H1 (cell line): ENCODE results near the gene DYSF. TPM values are rescaled to one million over a fixed set of nuclear protein-coding genes. Genes with fewer than 3 reads are reported as not detected.

Experiments
- CTCF ChIA-PET: fragments of 300-600 bp; sonication (Branson Sonifier 250); formaldehyde crosslinking; loops from one replicate; lab custom pipeline; 2021; ENCODE audit not compliant: partially characterized antibody; lab: Charles Lee
- POLR2A ChIA-PET: fragments of 300-600 bp; sonication (Branson Sonifier 250); formaldehyde crosslinking; loops from one replicate; lab custom pipeline; 2021; ENCODE audit warnings: inconsistent platforms; ENCODE audit not compliant: partially characterized antibody; lab: Charles Lee
- DNase-seq, 2 experiments: peaks; one replicate each; pipeline versions ENCODE4 v3.0.0 to v3.0.0-alpha.2; 2010 to 2022; ENCODE audit warnings: low spot score in 2 of 2, low read depth in 1 of 2, mixed read lengths in 1 of 2
- FAIRE-seq: peaks from 2 replicates; lab custom pipeline; 2011; peaks lifted over from hg19 to GRCh38; lab: Jason Lieb, UNC
- H2AFZ ChIP-seq: 2 replicates; pipeline ENCODE4 v1.8.1; 2012; ENCODE audit warnings: low read length, inconsistent platforms
- H2AK5ac ChIP-seq: 2 replicates; pipeline ENCODE4 v1.6.1; 2013; ENCODE audit warnings: low read depth, low read length
- H2BK120ac ChIP-seq: replicated peaks from 2 replicates; pipeline ENCODE3; 2013; ENCODE audit warnings: low read depth, low read length, inconsistent platforms
- H2BK12ac ChIP-seq: 2 replicates; pipeline ENCODE4 v1.6.1; 2013; ENCODE audit warnings: low read depth, low read length
- H2BK15ac ChIP-seq: 2 replicates; pipeline ENCODE4 v1.6.1; 2013; ENCODE audit warnings: low read length
- H2BK20ac ChIP-seq: 2 replicates; pipeline ENCODE4 v1.6.1; 2013; ENCODE audit warnings: low read length
- H2BK5ac ChIP-seq: 2 replicates; pipeline ENCODE4 v1.6.1; 2013; ENCODE audit warnings: low read depth, low read length
- H3K14ac ChIP-seq: 2 replicates; pipeline ENCODE4 v1.6.1; 2013; ENCODE audit warnings: inconsistent platforms; ENCODE audit not compliant: insufficient read length
- H3K18ac ChIP-seq: 2 replicates; pipeline ENCODE4 v1.6.1; 2013; ENCODE audit warnings: low read length; ENCODE audit errors: extremely low read depth
- H3K23ac ChIP-seq: 2 replicates; pipeline ENCODE4 v1.6.1; 2013; ENCODE audit warnings: inconsistent platforms; ENCODE audit not compliant: insufficient read length
- H3K23me2 ChIP-seq: 2 replicates; pipeline ENCODE4 v1.6.1; 2013; ENCODE audit warnings: low read depth, low read length
- H3K27ac ChIP-seq: 2 replicates; pipeline ENCODE4 v1.6.1; 2011; ENCODE audit warnings: low read depth, low read length, inconsistent platforms
- H3K27me3 ChIP-seq, 4 experiments: replicated peaks in 1 of 4; 1 replicate in 1 of 4; 2 replicates in 3 of 4; pipeline versions ENCODE4 v1.6.1 to v1.8.1; 2011 to 2013; ENCODE audit warnings: low read length in 3 of 4, mild to moderate bottlenecking in 3 of 4, inconsistent platforms in 2 of 4, mixed read lengths in 2 of 4, moderate library complexity in 1 of 4; ENCODE audit not compliant: control insufficient read depth in 3 of 4, insufficient read depth in 3 of 4; ENCODE audit errors: extremely low read depth in 1 of 4
- H3K36me3 ChIP-seq, 4 experiments: 2 replicates each; pipeline versions ENCODE4 v1.6.1 to v1.8.1; 2011 to 2013; ENCODE audit warnings: mild to moderate bottlenecking in 4 of 4, low read length in 3 of 4, moderate library complexity in 2 of 4, control low read depth in 1 of 4, inconsistent platforms in 1 of 4; ENCODE audit not compliant: insufficient read depth in 4 of 4, control insufficient read depth in 2 of 4
- H3K4ac ChIP-seq: replicated peaks from 2 replicates; pipeline ENCODE3; 2013; ENCODE audit warnings: low read length, low read depth, mixed read lengths, inconsistent platforms; ENCODE audit not compliant: insufficient read length
- H3K4me1 ChIP-seq, 4 experiments: replicated peaks in 1 of 4; 1 replicate in 1 of 4; 2 replicates in 3 of 4; pipeline versions ENCODE4 v1.6.1 to v1.8.1; 2011 to 2013; ENCODE audit warnings: low read length in 3 of 4, inconsistent platforms in 2 of 4, mixed read lengths in 1 of 4; ENCODE audit not compliant: insufficient read depth in 4 of 4, control insufficient read depth in 3 of 4
- H3K4me2 ChIP-seq, 2 experiments: 2 replicates each; pipeline versions ENCODE4 v1.6.1 to v1.8.1; 2011 to 2013; ENCODE audit warnings: low read depth in 2 of 2, low read length in 2 of 2, control low read depth in 1 of 2, inconsistent platforms in 1 of 2, mild to moderate bottlenecking in 1 of 2; ENCODE audit not compliant: insufficient read depth in 1 of 2
- H3K4me3 ChIP-seq, 4 experiments: fragments of 200-600, 300-600 bp in 1 of 4; sonication (generic), shearing (Covaris generic), sonication (Bioruptor Twin) in 1 of 4; 2 replicates each; pipeline versions ENCODE4 v1.5.1 to v1.8.1; 2011 to 2016; ENCODE audit warnings: low read length in 4 of 4, low read depth in 3 of 4, control low read depth in 2 of 4, inconsistent platforms in 2 of 4, mild to moderate bottlenecking in 2 of 4, mixed read lengths in 1 of 4, moderate library complexity in 1 of 4; ENCODE audit not compliant: insufficient read depth in 2 of 4; ENCODE audit errors: extremely low read depth in 1 of 4
- H3K56ac ChIP-seq: replicated peaks from 2 replicates; pipeline ENCODE3; 2013; ENCODE audit warnings: low read depth, mild to moderate bottlenecking, mixed read lengths, low read length, inconsistent platforms; ENCODE audit not compliant: insufficient read length
- H3K79me1 ChIP-seq: 2 replicates; pipeline ENCODE4 v1.6.1; 2013; ENCODE audit warnings: low read depth, low read length, control low read depth
- H3K79me2 ChIP-seq, 2 experiments: 2 replicates each; pipeline versions ENCODE4 v1.6.1 to v1.8.1; 2012 to 2013; ENCODE audit warnings: low read length in 2 of 2, mild to moderate bottlenecking in 2 of 2, inconsistent platforms in 1 of 2; ENCODE audit not compliant: insufficient read depth in 2 of 2, control insufficient read depth in 1 of 2
- H3K9ac ChIP-seq, 4 experiments: replicated peaks in 1 of 4; 1 replicate in 1 of 4; 2 replicates in 3 of 4; pipeline versions ENCODE4 v1.6.1 to v1.8.1; 2011 to 2013; ENCODE audit warnings: low read depth in 3 of 4, low read length in 3 of 4, control low read depth in 2 of 4, mild to moderate bottlenecking in 2 of 4, moderate library complexity in 2 of 4, inconsistent platforms in 1 of 4; ENCODE audit errors: extremely low read depth in 1 of 4
- H3K9me3 ChIP-seq, 2 experiments: 2 replicates each; pipeline versions ENCODE4 v1.6.1 to v1.8.1; 2012 to 2013; ENCODE audit warnings: mild to moderate bottlenecking in 2 of 2, moderate library complexity in 2 of 2, control low read depth in 1 of 2, inconsistent platforms in 1 of 2, low read depth in 1 of 2, low read length in 1 of 2, mixed read lengths in 1 of 2; ENCODE audit not compliant: insufficient read depth in 2 of 2
- H4K20me1 ChIP-seq, 2 experiments: replicated peaks in 1 of 2; 2 replicates each; pipeline versions ENCODE3 to v1.8.1; 2011 to 2013; ENCODE audit warnings: inconsistent platforms in 2 of 2, low read length in 2 of 2, mild to moderate bottlenecking in 1 of 2; ENCODE audit not compliant: insufficient read depth in 2 of 2, control insufficient read depth in 1 of 2
- H4K5ac ChIP-seq: 2 replicates; pipeline ENCODE4 v1.6.1; 2013; ENCODE audit warnings: low read length, low read depth, mixed read lengths, inconsistent platforms; ENCODE audit not compliant: insufficient read length
- H4K8ac ChIP-seq: 2 replicates; pipeline ENCODE4 v1.8.0; 2013; ENCODE audit warnings: mild to moderate bottlenecking, moderate library complexity, low read length, inconsistent platforms; ENCODE audit not compliant: insufficient read depth; ENCODE audit errors: extremely low read depth
- H4K91ac ChIP-seq: replicated peaks from 2 replicates; pipeline ENCODE3; 2013; ENCODE audit warnings: low read length, mixed read lengths, inconsistent platforms; ENCODE audit not compliant: insufficient read length
- ATF3 ChIP-seq: IDR thresholded peaks from 2 replicates; pipeline ENCODE4 v1.6.1; 2011; ENCODE audit warnings: low read depth, mild to moderate bottlenecking, low read length; ENCODE audit not compliant: insufficient read depth
- CEBPB ChIP-seq: IDR thresholded peaks from 2 replicates; pipeline ENCODE4 v1.6.1; 2012; ENCODE audit warnings: low read depth, low read length
- CHD1 ChIP-seq: IDR thresholded peaks from 2 replicates; pipeline ENCODE4 v1.6.1; 2012; ENCODE audit warnings: low read depth, low read length, improper control_type of control experiment
- EZH2 ChIP-seq: fragments of 200-600 bp; sonication (generic); IDR thresholded peaks from 2 replicates; pipeline ENCODE4 v1.7.1; 2012; ENCODE audit warnings: low read depth, mild to moderate bottlenecking, moderate library complexity, low read length, inconsistent platforms; ENCODE audit not compliant: severe bottlenecking
- KDM4A ChIP-seq: IDR thresholded peaks from one replicate; pipeline ENCODE4 v1.7.1; 2012; ENCODE audit warnings: low read depth, mild to moderate bottlenecking, moderate library complexity, low read length, inconsistent platforms; ENCODE audit not compliant: severe bottlenecking
- MAX ChIP-seq: IDR thresholded peaks from 2 replicates; pipeline ENCODE4 v1.6.1; 2012; ENCODE audit warnings: inconsistent platforms
- RXRA ChIP-seq: IDR thresholded peaks from 2 replicates; pipeline ENCODE4 v1.6.1; 2011; ENCODE audit warnings: low read depth, mild to moderate bottlenecking, low read length, moderate library complexity; ENCODE audit not compliant: insufficient read depth
- SIN3A ChIP-seq, 2 experiments: IDR thresholded peaks in 1 of 2; conservative IDR thresholded peaks in 1 of 2; 2 replicates each; pipeline ENCODE4 v1.6.1; 2011 to 2012; ENCODE audit warnings: low read length in 2 of 2, improper control_type of control experiment in 1 of 2, low read depth in 1 of 2, mild to moderate bottlenecking in 1 of 2
- SP1 ChIP-seq: IDR thresholded peaks from 2 replicates; pipeline ENCODE4 v1.6.1; 2011; ENCODE audit warnings: low read depth, low read length
- SP4 ChIP-seq: IDR thresholded peaks from 2 replicates; pipeline ENCODE4 v1.6.1; 2012; ENCODE audit warnings: low read length, inconsistent platforms
- TAF1 ChIP-seq: IDR thresholded peaks from 2 replicates; pipeline ENCODE4 v1.6.1; 2011; ENCODE audit warnings: mild to moderate bottlenecking, low read depth, low read length
- YY1 ChIP-seq: IDR thresholded peaks from 2 replicates; pipeline ENCODE4 v1.6.1; 2011; ENCODE audit warnings: low read depth, mild to moderate bottlenecking, low read length
- WGBS, 2 experiments: shearing (Covaris generic) in 1 of 2; methylation state at CpG; one replicate each; pipeline versions ENCODE4 v1.1.6 to v1.1.7; 2013 to 2015; ENCODE audit warnings: low lambda C conversion rate in 2 of 2, mixed read lengths in 2 of 2, inconsistent platforms in 1 of 2, low coverage in 1 of 2, missing lambda C conversion rate in 1 of 2; ENCODE audit not compliant: insufficient replicate concordance in 2 of 2, insufficient coverage in 1 of 2, insufficient read length in 1 of 2; ENCODE audit errors: extremely low coverage in 1 of 2, missing lambda C conversion rate in 1 of 2; 5-methylcytosine and 5-hydroxymethylcytosine counted together
- polyA plus RNA-seq, 7 experiments: library from polyadenylated mRNA; depleted of rRNA in 3 of 7; stranded (reverse) in 5 of 7; unstranded in 2 of 7; fragments of >200 nt in 5 of 7; fragments of 200-250 nt in 2 of 7; gene quantifications; 1 replicate in 5 of 7; 2 replicates in 1 of 7; 4 replicates in 1 of 7; pipeline versions ENCODE4 v1.2.1 to v1.2.3, GENCODE V29; 2011 to 2013; ENCODE audit warnings: missing spikeins in 2 of 7, mixed read lengths in 2 of 7
- total RNA-seq: library from RNA; stranded (reverse); fragmentation: NEBNext Ultra II Directional; extraction: Animal tissue kit (Norgen Biotek cat#: 25700); gene quantifications from 2 replicates; pipeline ENCODE4 v1.2.1, GENCODE V29; 2021
- TF ChIP-seq, protein P1 (sequence below): IDR thresholded peaks from 2 replicates; pipeline ENCODE4 v1.6.1; 2011; ENCODE audit warnings: low read length, improper control_type of control experiment

Gene DYSF
- total and polyA plus RNA-seq, 2 of the 8 experiments (the other 6 are each of a cell fraction or from before 2014, with no cell fraction given): 5.8 to 7.1 TPM

DNA sequence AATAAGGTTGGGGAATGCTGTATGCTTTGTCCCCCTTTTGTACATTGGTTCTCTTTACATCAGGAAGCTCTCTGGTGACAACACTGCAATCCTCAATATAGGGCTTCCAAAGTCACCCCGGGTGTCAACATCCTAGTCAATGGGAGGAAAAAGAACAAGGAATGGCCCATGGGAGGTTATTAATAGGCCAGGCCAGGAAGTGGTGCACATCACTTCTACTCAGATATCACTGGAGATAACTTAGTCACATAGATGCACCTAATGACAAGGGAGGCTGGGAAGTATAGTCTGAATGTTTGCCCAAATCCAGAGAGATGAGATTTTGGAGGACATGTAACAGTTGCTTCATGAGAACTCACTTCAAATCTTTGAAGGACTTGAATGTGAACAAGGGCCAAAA is 274.7 kb downstream of the DYSF start:
- H2BK15ac ChIP-seq: no peak overlapping the region
- no peak for TF ChIP-seq KDM4A
- TF ChIP-seq ATF3: no peak
- no peak for TF ChIP-seq CHD1
- no peak for TF ChIP-seq EZH2
- TF ChIP-seq YY1: no peak
- no peak for TF ChIP-seq SIN3A (conservative IDR thresholded peaks at IDR 0.05 in 1 of 2, IDR thresholded peaks at IDR 0.05 in 1 of 2; ENCODE audit: low read depth in 1 of 2, low read length in 2 of 2)
- no peak for TF ChIP-seq CEBPB
- TF ChIP-seq SP4: no peak
- TF ChIP-seq RXRA: no peak
- TF ChIP-seq MAX: no peak
- no peak for TF ChIP-seq SP1
- TF ChIP-seq, protein P1, sequence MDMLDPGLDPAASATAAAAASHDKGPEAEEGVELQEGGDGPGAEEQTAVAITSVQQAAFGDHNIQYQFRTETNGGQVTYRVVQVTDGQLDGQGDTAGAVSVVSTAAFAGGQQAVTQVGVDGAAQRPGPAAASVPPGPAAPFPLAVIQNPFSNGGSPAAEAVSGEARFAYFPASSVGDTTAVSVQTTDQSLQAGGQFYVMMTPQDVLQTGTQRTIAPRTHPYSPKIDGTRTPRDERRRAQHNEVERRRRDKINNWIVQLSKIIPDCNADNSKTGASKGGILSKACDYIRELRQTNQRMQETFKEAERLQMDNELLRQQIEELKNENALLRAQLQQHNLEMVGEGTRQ: no peak
- TF ChIP-seq TAF1: no peak

More for the DNA sequence above, 274.7 kb downstream of the DYSF start:
- H2AFZ ChIP-seq: no peak overlapping the region
- CTCF ChIA-PET: no interaction called here
- POLR2A ChIA-PET: no interaction called here
- peaks cover 4% of the 10 kb centered on the region; the same call in 1 of the 2 replicates for H3K23me2 ChIP-seq
- H4K8ac ChIP-seq: no peak overlapping the region
- no peak overlapping the region for H2BK12ac ChIP-seq
- DNase-seq (no peak), FAIRE-seq (no peak)
- H3K79me1 ChIP-seq: no peaks in the 10 kb centered on the region
- H2AK5ac ChIP-seq: no peak overlapping the region
- no peak overlapping the region for H2BK20ac ChIP-seq
- H3K4me2 ChIP-seq: no peak overlapping the region
- H4K91ac ChIP-seq: no peak overlapping the region
- H3K9me3 ChIP-seq: 0 out of 4 replicates have a peak, but pooled peaks cover 0 to 3% of the 10 kb centered on the region in 2 experiments
- no peaks in the 10 kb centered on the region for H3K4me1 ChIP-seq
- H3K56ac ChIP-seq: no peak overlapping the region
- no peak overlapping the region for H3K27ac ChIP-seq
- no peaks in the 10 kb centered on the region for H3K79me2 ChIP-seq
- H3K4me3 ChIP-seq: no peak overlapping the region
- H3K18ac ChIP-seq: no peak overlapping the region
- no peak overlapping the region for H2BK5ac ChIP-seq
- 0 out of 7 replicates have a peak, but pooled peaks cover 0 to 2% (median 0%) of the 10 kb centered on the region in 4 experiments for H3K27me3 ChIP-seq
- no peak overlapping the region for H3K14ac ChIP-seq
- no peak overlapping the region for H3K9ac ChIP-seq
- H4K5ac ChIP-seq: no peak overlapping the region
- 89% methylated on average over 1 of the region's 1 CpG; no CpG with 5 or more reads in 1 of the 2 experiments for WGBS, 2 experiments
- H3K23ac ChIP-seq: no peak overlapping the region
- H4K20me1 ChIP-seq: no peaks in the 10 kb centered on the region
- H2BK120ac ChIP-seq: no peak overlapping the region
- H3K36me3 ChIP-seq: no peaks in the 10 kb centered on the region
- H3K4ac ChIP-seq: no peak overlapping the region
